Endothelial cell of hepatic sinusoid (primary cell): ENCODE measurements around the gene CNEP1R1.

Experiments used
- in situ Hi-C: cut with HindIII; loops from 2 replicates; pipeline ENCODE4 v1.10.0; 2017; ENCODE audit warnings: low sequenced_read_pairs

The CNEP1R1 gene

GRCh38 chr16:50059669-50060068 is 34.6 kb downstream of the CNEP1R1 start:
- in situ Hi-C loops: no loop called here

DNA sequence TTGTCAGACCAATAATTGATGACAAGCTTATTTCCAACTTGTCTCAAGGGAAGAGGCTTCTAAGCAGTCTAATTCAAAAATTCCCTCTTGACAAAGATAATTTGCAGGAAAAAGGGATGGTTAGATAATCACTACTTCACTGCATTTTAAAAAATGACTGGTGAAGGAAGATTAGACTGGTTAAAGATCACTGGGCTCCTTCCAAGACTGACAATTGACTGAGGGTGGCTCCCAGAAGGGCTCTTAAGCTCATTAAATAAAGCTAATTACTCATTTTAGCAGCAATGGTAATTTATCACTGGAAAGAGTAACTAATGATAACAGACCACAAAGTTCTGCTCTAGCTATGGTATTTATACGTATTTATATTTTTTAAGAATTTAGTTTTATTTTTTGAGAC is 36.3 kb downstream of the CNEP1R1 start:
- in situ Hi-C loops: no loop called here

GRCh38 chr16:50065241-50065623 is 40.2 kb downstream of the CNEP1R1 start:
- in situ Hi-C loops: no loop called here

DNA sequence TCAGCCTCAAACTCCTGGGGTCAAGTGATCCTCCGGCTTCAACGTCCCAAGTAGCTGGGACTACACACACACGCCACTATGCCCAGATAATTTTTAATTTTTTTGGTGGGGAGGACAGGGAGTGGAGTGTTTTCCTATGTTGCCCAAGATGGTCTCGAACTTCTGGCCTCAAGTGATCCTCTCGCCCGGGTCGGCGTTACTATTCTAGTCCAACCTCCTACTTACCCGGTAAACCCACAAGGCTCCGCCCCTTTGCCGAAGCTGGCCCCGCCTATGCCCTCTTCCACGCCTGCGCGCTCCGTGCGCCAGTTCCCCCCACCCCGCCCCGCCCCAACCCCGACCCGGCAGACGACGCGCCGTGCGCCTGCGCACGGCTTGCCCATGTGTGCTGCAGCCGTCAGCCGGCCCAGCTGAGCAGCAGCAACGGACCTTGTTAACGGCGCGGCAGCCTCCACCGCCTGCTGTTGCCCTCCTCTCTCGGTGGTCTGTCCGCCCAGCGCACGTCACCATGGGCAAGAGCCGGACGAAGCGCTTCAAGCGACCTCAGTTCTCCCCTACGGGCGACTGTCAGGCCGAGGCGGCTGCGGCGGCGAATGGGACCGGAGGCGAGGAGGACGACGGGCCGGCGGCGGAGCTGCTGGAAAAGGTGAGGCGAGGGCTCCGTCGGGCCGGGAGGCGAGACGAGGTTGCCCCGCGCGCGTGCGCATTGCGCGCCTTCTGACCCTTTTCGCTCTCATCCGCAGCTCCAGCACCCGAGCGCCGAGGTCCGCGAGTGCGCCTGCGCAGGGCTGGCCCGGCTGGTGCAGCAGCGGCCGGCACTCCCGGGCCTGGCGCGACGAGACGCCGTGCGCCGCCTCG is 40.8 kb downstream of the CNEP1R1 start, which contains the start of gene HEATR3:
HEATR3 (plus strand) TSS at position 347 of the 858 bp plus-strand sequence; CDS start at position 509, 162 bp downstream.
- in situ Hi-C loops: no loop called here

GRCh38 chr16:50066482-50067289 is 41.7 kb downstream of the CNEP1R1 start:
- in situ Hi-C loops: no loop called here

DNA sequence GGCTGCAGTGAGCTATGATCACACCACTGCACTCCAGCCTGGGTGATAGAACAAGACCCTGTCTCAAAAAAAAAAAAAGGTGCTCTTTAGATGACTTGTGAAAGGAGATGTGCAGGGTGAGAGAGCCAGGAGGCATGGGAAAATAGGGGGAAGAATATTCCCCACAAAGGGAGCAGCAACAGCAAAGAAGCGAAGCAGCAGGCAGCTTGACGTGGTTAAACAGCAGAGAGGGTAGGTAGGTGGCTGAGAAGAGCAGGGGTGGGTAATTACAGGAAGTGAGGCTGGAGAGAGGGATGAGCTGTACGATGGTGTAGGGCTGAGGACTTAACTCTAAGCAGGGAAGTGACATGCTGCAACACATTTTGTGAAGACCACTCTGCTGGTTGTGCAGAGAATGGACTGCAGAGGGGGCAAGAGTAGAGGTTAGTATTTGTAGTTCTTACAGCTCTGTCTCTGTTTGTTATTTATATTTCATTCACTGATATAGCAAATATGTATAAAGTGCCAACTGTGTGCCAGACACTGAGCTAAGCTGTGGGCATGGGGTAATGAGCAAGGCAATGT is 42.3 kb downstream of the CNEP1R1 start:
- in situ Hi-C loops: no loop called here

DNA sequence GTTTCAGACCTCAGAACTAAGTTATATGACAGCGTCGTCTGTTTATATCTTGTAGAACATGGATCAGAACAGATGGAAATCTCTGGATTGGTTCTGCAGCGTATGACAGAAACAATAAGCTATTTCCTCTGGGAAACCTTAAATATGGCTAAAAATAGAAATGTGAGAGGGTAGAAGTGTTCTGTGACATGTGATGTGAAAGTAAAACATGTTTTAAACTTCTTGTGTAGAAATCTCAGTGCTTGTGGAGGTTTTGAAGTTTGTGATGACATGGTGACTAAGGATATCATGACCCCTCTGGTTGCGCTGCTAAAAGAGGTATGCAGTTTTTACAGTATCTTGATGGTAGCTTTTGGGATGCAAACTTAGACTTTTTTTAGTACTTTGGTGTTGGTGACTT is 43.5 kb downstream of the CNEP1R1 start:
- in situ Hi-C loops: no loop called here

- in situ Hi-C loops: no loop called here
Observed at GRCh38 chr16:50069060-50069459, 44.0 kb downstream of the CNEP1R1 start.

DNA sequence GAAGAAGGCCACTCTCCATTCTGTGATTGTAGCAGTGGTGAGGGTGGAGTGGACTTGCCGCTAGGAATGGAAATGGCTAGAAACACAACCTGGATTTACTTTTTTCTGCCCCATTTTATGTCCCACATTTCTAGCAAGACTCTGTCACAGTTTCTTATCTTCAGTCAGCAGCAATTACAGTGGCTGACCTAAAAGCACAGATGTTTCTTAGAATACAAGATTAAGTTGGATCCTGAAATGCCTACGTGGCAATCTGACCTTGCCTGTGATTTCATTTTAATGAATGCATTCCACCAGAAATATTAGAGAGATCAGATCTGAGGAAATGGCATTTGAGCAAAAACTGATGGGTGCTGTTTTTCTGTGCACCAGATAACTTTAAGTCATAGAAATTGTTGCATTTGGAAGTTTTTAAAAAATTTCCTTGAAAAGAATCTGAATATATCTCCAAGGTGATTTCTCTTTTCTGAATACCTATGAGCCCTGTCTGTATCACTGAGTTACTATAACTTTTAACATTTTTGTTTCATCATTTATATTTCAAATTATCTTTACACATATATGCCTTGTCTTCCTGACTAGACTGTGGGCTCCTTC is 46.1 kb downstream of the CNEP1R1 start:
- in situ Hi-C loops: no loop called here

- in situ Hi-C loops: no loop called here
Observed at GRCh38 chr16:50072730-50073129, 47.7 kb downstream of the CNEP1R1 start.

DNA sequence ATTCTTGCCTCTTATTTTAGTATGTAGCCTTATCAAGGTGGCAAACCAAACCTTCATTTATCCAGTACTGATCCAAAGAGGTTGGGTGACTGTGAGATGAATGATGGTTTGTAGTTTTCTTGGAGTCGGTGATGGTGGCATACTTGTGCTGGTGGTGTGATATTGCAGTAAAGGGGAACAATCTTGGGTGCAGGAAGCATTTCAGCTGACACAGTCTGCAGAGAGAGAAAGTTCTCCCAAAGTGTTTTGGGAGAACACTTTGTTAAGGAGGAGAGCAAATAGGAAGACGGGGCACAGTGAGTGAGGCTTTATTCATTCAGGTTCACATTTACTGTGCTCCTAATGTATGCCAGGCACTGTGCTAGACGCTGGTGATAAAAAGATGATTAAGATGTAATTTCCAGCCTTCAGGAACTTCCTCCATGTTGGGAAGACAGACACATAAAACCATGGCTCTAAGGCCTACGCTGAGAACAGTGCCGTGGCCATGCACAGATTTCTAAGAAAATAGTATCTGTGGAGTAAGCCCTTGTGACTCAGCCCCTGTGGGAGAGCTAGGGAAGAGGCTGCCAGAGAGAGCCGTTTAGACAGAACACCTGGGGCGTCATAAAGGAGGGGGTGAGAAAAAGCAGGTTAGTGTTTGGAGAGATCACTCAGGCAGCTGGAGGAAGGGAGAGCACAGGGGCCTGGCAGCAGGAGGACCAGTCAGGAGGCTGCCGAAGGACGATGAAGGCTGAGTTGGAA is 54.5 kb downstream of the CNEP1R1 start:
- in situ Hi-C loops: no loop called here

DNA sequence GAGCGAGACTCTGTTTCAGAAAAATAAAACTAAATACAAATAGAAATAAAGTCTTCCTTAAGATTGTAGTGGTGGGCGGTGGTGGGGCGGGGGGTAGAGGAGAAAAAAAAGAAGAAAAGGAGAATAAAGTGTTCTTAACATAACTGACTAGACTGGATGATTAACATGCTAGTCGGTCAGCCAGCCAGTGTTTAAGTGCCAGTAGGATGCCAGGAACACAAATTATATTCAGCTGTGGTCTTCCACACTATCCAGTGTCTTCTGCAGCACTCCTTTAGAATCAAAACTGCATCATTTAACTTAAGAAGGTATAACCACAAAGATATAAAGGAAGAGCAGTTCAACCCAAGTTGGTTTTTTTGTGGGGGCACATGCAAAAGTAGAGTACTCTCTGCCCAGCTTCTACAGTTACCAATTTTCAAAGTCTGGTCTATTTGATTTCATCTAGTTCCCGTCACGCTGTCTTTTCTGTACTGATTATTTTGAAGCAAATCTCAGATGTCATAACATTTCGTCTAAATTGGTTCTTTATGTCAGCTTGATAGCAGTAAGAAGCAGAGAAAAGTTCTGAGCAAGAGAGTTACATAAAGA is 56.5 kb downstream of the CNEP1R1 start:
- in situ Hi-C loops: no loop called here

- in situ Hi-C loops: no loop called here
Observed at GRCh38 chr16:50083996-50084395, 59.0 kb downstream of the CNEP1R1 start.

- in situ Hi-C loops: no loop called here
Observed at GRCh38 chr16:50086176-50086575, 61.2 kb downstream of the CNEP1R1 start.
